HCT116 (cell line): ENCODE measurements around the gene MOSPD3. TPM values are rescaled to one million over a fixed set of nuclear protein-coding genes. Genes with fewer than 3 reads are reported as not detected.
A peak's percentile ranks its signal among the peaks of the same experiment; 100 is the strongest.

Experiments used
- ATAC-seq: fragments of 200-7000 bp; cut with Tn5 transposase; 2 replicates; pipeline ENCODE4 v1.9.1; 2020; ENCODE audit warnings: mild to moderate bottlenecking, moderate library complexity
- BruUV-seq: library from RNA; stranded (reverse); fragments of 400-500 nt; replicated peaks from 2 replicates; lab custom pipeline; 2021; lab: Mats Ljungman, UMichigan
- CTCF ChIA-PET: fragments of 300-600 bp; sonication (Branson Sonifier 250); formaldehyde crosslinking; loops from one replicate; lab custom pipeline; 2021; ENCODE audit warnings: antibody characterized with exemption; lab: Charles Lee
- POLR2A ChIA-PET: fragments of 300-600, 350-600 bp; sonication (Branson Sonifier 250); formaldehyde crosslinking; loops from one replicate; lab custom pipeline; 2021; ENCODE audit warnings: antibody characterized with exemption; lab: Charles Lee
- RAD21 ChIA-PET, 2 experiments: fragments of 300-600 bp; sonication (Branson Sonifier 250); formaldehyde crosslinking; loops; one replicate each; lab custom pipeline; 2023; ENCODE audit warnings: low total read pairs in 2 of 2; ENCODE audit not compliant: uncharacterized antibody in 2 of 2, unreplicated experiment in 2 of 2, low non-redundant PET in 1 of 2; lab: Charles Lee
- DNase-seq: peaks from one replicate; pipeline ENCODE4 v3.0.0-alpha.2; 2010; ENCODE audit warnings: low read depth, low spot score
- H2AFZ ChIP-seq: fragments of 200-600 bp; shearing (Covaris generic), sonication (generic); 2 replicates; pipeline ENCODE4 v1.6.1; 2017; ENCODE audit warnings: low read depth, mixed run types, mixed read lengths, antibody characterized with exemption, low read length; ENCODE audit not compliant: poor library complexity, severe bottlenecking
- H3K27ac ChIP-seq: 2 replicates; pipeline ENCODE4 v1.5.1; 2012; ENCODE audit warnings: low read depth, low read length
- H3K27me3 ChIP-seq: fragments of 200-600 bp; sonication (generic); 2 replicates; pipeline ENCODE4 v1.6.1; 2016; ENCODE audit warnings: mixed run types, low read length, mixed read lengths; ENCODE audit not compliant: insufficient read depth
- H3K36me3 ChIP-seq, 2 experiments: fragments of 200-500 bp in 1 of 2; fragments of 200-600 bp in 1 of 2; sonication (Bioruptor generic) in 1 of 2; sonication (generic) in 1 of 2; 2 replicates each; pipeline versions ENCODE4 v1.5.1 to v1.6.1; 2014 to 2016; ENCODE audit warnings: low read length in 2 of 2, inconsistent platforms in 1 of 2, mixed read lengths in 1 of 2, mixed run types in 1 of 2; ENCODE audit not compliant: insufficient read depth in 2 of 2, control insufficient read depth in 1 of 2
- H3K4me1 ChIP-seq, 2 experiments: fragments of 200-600 bp in 1 of 2; sonication (generic) in 1 of 2; 2 replicates each; pipeline versions ENCODE4 v1.5.1 to v1.6.1; 2012 to 2017; ENCODE audit warnings: low read length in 2 of 2, inconsistent platforms in 1 of 2, mild to moderate bottlenecking in 1 of 2, mixed read lengths in 1 of 2, mixed run types in 1 of 2, moderate library complexity in 1 of 2; ENCODE audit not compliant: insufficient read depth in 2 of 2, control insufficient read depth in 1 of 2
- H3K4me2 ChIP-seq: fragments of 200-600 bp; sonication (generic); 2 replicates; pipeline ENCODE4 v1.6.1; 2017; ENCODE audit warnings: mixed run types, low read length, mixed read lengths
- H3K4me3 ChIP-seq, 2 experiments: fragments of 200-600 bp in 1 of 2; sonication (generic) in 1 of 2; replicated peaks in 1 of 2; 2 replicates each; pipeline ENCODE4 v1.5.1; 2011 to 2016; ENCODE audit warnings: low read length in 2 of 2, control low read depth in 1 of 2, low read depth in 1 of 2, mild to moderate bottlenecking in 1 of 2, mixed read lengths in 1 of 2, mixed run types in 1 of 2
- H3K79me2 ChIP-seq: fragments of 200-600 bp; sonication (generic); 2 replicates; pipeline ENCODE4 v1.6.1; 2017; ENCODE audit warnings: mild to moderate bottlenecking, mixed run types, low read length, moderate library complexity, mixed read lengths; ENCODE audit not compliant: insufficient read depth
- H3K9ac ChIP-seq: fragments of 200-600 bp; sonication (generic); 2 replicates; pipeline ENCODE4 v1.6.1; 2016; ENCODE audit warnings: low read length, mixed read lengths
- H3K9me2 ChIP-seq: fragments of 200-600 bp; sonication (generic), shearing (Covaris generic); 2 replicates; pipeline ENCODE4 v1.6.1; 2017; ENCODE audit warnings: mixed run types, mild to moderate bottlenecking, moderate library complexity; ENCODE audit not compliant: insufficient read depth
- H3K9me3 ChIP-seq, 2 experiments: fragments of 200-500 bp in 1 of 2; fragments of 200-600 bp in 1 of 2; sonication (Bioruptor generic) in 1 of 2; sonication (generic) in 1 of 2; 2 replicates each; pipeline ENCODE4 v1.6.1; 2014 to 2017; ENCODE audit warnings: low read length in 2 of 2, mixed read lengths in 2 of 2, inconsistent platforms in 1 of 2, low read depth in 1 of 2, mild to moderate bottlenecking in 1 of 2, mixed run types in 1 of 2, moderate library complexity in 1 of 2; ENCODE audit not compliant: control insufficient read depth in 1 of 2, insufficient read depth in 1 of 2
- H4K20me1 ChIP-seq: fragments of 200-600 bp; sonication (generic), shearing (Covaris generic); 2 replicates; pipeline ENCODE4 v1.6.1; 2017; ENCODE audit warnings: mixed run types, mild to moderate bottlenecking, moderate library complexity; ENCODE audit not compliant: insufficient read depth
- EGR1 ChIP-seq: IDR thresholded peaks from 2 replicates; pipeline ENCODE4 v1.6.1; 2012; ENCODE audit warnings: low read depth
- RAD21 ChIP-seq: IDR thresholded peaks from 2 replicates; pipeline ENCODE4 v1.6.1; 2012; ENCODE audit warnings: low read depth, mild to moderate bottlenecking
- SIN3A ChIP-seq: IDR thresholded peaks from 2 replicates; pipeline ENCODE4 v1.6.1; 2012; ENCODE audit warnings: low read depth
- SRF ChIP-seq: IDR thresholded peaks from 2 replicates; pipeline ENCODE4 v1.6.1; 2012; ENCODE audit warnings: low read depth
- ZNF274 ChIP-seq: fragments of 200-500 bp; sonication (Bioruptor generic); IDR thresholded peaks from 2 replicates; pipeline ENCODE4 v1.6.1; 2014; ENCODE audit warnings: mild to moderate bottlenecking, low read depth, low read length, inconsistent platforms
- intact Hi-C: fragments of 100-400 bp; cut with micrococcal nuclease; formaldehyde crosslinking; loops from 2 replicates; pipeline ENCODE4 v1.10.0; 2022
- total RNA-seq: library from RNA; stranded (reverse); gene quantifications from one replicate; pipeline ENCODE4 v1.2.1, GENCODE V29; 2021; ENCODE audit not compliant: unreplicated experiment
- TF ChIP-seq, protein P1 (sequence below), 3 experiments: fragments of 200-600 bp in 1 of 3; sonication (generic) in 1 of 3; IDR thresholded peaks in 2 of 3; conservative IDR thresholded peaks in 1 of 3; 2 replicates each; pipeline ENCODE4 v1.5.1; 2012 to 2017; ENCODE audit warnings: low read depth in 2 of 3, low read length in 2 of 3, antibody characterized with exemption in 1 of 3, borderline replicate concordance in 1 of 3, control low read depth in 1 of 3, mild to moderate bottlenecking in 1 of 3, mixed read lengths in 1 of 3, mixed run types in 1 of 3, moderate library complexity in 1 of 3; ENCODE audit not compliant: insufficient read depth in 1 of 3

The MOSPD3 gene
- total RNA-seq, 1 experiment from 2014 or later = 32.8 TPM

DNA sequence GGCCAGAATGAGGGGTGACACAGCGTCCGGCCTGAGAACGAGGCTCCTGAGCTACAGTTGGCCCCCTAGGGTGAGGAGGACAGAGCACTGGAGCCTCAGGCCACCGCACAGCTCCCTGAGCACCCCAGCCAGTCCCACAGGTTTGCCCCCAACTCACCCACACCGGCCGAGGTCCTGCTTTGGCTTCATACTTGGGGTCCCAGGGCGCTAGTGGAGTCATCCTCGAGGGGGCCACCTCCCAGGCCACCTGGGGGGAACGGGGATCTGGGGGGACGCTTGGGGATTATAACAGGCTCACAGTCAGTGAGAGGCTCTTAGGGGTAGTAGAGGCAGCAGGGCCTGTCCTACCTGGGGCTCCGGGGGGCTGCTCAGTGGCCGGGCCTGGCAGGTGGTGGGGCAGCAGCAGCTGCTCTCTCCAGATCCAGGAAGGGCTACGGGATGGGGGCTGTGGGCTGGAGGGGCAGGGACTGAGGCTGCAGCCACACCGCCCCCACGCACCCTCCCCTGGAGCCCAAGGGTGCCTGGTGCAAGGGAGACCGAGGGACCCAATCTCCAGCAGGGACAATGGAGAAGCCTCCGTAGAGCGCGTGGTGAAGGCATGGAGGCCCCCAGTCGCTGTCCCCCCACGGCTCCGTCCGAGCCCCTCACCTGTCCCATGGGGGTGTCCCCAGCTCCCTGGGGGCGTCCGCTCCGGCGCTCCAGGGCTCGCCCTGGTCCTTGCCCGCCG lies 39.2 kb upstream of the MOSPD3 start (continued):
- TF ChIP-seq RAD21 (no peak), ZNF274 (no peak), SRF (no peak), SIN3A (no peak)
- TF ChIP-seq, protein P1, sequence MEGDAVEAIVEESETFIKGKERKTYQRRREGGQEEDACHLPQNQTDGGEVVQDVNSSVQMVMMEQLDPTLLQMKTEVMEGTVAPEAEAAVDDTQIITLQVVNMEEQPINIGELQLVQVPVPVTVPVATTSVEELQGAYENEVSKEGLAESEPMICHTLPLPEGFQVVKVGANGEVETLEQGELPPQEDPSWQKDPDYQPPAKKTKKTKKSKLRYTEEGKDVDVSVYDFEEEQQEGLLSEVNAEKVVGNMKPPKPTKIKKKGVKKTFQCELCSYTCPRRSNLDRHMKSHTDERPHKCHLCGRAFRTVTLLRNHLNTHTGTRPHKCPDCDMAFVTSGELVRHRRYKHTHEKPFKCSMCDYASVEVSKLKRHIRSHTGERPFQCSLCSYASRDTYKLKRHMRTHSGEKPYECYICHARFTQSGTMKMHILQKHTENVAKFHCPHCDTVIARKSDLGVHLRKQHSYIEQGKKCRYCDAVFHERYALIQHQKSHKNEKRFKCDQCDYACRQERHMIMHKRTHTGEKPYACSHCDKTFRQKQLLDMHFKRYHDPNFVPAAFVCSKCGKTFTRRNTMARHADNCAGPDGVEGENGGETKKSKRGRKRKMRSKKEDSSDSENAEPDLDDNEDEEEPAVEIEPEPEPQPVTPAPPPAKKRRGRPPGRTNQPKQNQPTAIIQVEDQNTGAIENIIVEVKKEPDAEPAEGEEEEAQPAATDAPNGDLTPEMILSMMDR (IDR thresholded peaks at IDR 0.05 in 2 of 3, conservative IDR thresholded peaks at IDR 0.05 in 1 of 3; ENCODE audit: borderline replicate concordance in 1 of 3, insufficient read depth in 1 of 3, low read depth in 2 of 3, low read length in 2 of 3) = no peak
- TF ChIP-seq, all 23 proteins: peak for 0

DNA sequence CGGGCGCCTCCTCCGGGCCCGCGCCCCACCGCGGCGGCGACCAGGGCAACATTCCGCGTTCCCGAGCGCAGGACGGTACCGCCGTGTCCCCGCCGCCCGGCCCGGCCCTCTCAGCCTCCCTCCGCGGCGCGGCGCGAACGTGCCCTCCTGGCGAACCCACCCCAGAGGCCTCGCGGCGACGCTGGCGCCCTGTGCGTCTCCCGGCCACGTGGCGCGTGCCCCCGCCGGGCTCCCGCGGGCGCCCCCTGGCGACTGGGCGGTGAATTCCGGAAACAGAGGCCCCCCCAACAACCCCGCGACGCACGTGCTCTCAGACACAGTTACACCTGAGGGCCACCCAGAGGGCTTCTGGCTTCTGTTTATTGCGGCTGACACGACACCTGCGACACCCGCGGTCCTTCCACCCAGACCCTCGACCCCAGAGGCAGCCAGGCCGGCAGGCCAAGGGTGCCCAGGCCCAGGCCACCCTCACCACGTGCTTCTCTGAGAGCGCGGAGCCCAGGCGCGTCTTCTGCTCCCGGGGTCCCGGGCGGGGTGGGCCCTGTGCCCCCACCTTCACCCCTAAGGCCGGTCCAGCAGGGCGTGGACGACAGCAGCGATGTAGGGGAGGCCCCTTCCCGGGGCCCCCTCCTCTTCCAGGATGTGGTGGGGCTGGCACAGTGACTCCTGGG lies 38.5 kb upstream of the MOSPD3 start, which contains the start of gene SAP25:
TSS of gene SAP25 (minus strand) at position 210 of the 671 bp plus-strand sequence. CDS start at position 52, 158 bp downstream.
- RAD21 ChIA-PET = no interaction called here
- DNase-seq (no peak), ATAC-seq (no peak)
- Histone ChIP-seq H2AFZ (no peak within 1 kb of the TSS), H3K4me3 (no peak within 1 kb of the TSS), H3K9me2 (no peaks in the 10 kb centered on the region), H4K20me1 (no peaks in the 10 kb centered on the region), H3K9ac (no peak within 1 kb of the TSS), H3K36me3 (peaks cover 0 to 2% of the 10 kb centered on the region in 2 experiments; a peak in 1 of 4 replicates), H3K27me3 (no peaks in the 10 kb centered on the region), H3K4me1 (peaks cover 17 to 33% of the 10 kb centered on the region in 2 experiments), H3K4me2 (no peak within 1 kb of the TSS), H3K27ac (no peak within 1 kb of the TSS; the same call in 1 of the 2 replicates), H3K79me2 (no peaks in the 10 kb centered on the region), H3K9me3 (no peaks in the 10 kb centered on the region)
- no TSS peak for BruUV-seq
- TF ChIP-seq EGR1 = no peak
- TF ChIP-seq, protein P1 (IDR thresholded peaks at IDR 0.05 in 2 of 3, conservative IDR thresholded peaks at IDR 0.05 in 1 of 3; ENCODE audit: borderline replicate concordance in 1 of 3, insufficient read depth in 1 of 3, low read depth in 2 of 3, low read length in 2 of 3) = peak in 1 of 3 experiments; percentile 18; a peak in 1 of 6 replicates
- intact Hi-C loops = no loop called here
- CTCF ChIA-PET = no interaction called here
- POLR2A ChIA-PET = no interaction called here
